Ovary (tissue), 3 donors: Measurements from ENCODE around the gene IGFLR1.

Source experiments
- EP300 ChIP-seq: sonication (generic); formaldehyde crosslinking; IDR thresholded peaks from one replicate; pipeline ENCODE4 v1.6.1; 2017; ENCODE audit warnings: antibody characterized with exemption
- POLR2A ChIP-seq: fragments of 450-650 bp; IDR thresholded peaks from one replicate; pipeline ENCODE4 v1.6.1; 2017; ENCODE audit warnings: antibody characterized with exemption, mild to moderate bottlenecking, moderate library complexity
- TF ChIP-seq, protein P1 (sequence below), 3 donors: fragments of 450-650 bp in 2 of 3; fragments of 200-600 bp in 1 of 3; IDR thresholded peaks; one replicate each; pipeline versions ENCODE4 v1.5.1 to v1.8.0; 2016 to 2022; ENCODE audit warnings: antibody characterized with exemption in 3 of 3, mild to moderate bottlenecking in 1 of 3
- donor health status: DM: no; HTN: no; CAD: no.

DNA sequence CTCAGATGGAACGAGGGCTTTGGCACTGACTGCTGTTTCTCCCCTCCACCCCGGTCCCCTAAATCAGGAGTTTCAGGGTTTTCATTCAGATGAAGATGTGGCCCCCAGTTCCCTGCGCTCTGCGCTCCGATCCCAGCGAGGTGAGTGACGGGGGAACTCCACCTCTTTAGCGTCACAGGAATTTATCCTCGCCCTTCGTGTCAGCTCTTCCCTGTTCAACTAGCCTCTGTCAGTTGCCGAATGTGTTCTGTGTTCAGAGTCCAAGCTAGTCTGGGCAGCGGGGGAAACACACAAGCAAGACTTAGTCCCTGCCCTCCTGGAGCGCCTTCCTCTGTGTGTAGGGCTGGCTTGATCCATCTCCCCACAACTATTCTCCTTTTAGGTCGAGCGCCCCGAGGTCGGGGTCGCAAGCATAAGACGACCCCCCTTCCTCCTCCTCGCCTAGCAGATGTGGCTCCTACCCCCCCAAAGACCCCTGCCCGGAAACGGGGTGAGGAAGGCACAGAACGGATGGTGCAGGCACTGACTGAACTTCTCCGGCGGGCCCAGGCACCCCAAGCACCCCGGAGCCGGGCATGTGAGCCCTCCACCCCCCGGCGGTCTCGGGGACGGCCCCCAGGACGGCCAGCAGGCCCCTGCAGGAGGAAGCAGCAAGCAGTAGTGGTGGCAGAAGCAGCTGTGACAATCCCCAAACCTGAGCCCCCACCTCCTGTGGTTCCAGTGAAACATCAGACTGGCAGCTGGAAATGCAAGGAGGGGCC lies 22.7 kb downstream of the IGFLR1 start:
- TF ChIP-seq, protein P1, sequence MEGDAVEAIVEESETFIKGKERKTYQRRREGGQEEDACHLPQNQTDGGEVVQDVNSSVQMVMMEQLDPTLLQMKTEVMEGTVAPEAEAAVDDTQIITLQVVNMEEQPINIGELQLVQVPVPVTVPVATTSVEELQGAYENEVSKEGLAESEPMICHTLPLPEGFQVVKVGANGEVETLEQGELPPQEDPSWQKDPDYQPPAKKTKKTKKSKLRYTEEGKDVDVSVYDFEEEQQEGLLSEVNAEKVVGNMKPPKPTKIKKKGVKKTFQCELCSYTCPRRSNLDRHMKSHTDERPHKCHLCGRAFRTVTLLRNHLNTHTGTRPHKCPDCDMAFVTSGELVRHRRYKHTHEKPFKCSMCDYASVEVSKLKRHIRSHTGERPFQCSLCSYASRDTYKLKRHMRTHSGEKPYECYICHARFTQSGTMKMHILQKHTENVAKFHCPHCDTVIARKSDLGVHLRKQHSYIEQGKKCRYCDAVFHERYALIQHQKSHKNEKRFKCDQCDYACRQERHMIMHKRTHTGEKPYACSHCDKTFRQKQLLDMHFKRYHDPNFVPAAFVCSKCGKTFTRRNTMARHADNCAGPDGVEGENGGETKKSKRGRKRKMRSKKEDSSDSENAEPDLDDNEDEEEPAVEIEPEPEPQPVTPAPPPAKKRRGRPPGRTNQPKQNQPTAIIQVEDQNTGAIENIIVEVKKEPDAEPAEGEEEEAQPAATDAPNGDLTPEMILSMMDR (IDR thresholded peaks at IDR 0.05): no peak
- TF ChIP-seq POLR2A (no peak), EP300 (no peak)
